Heart left ventricle (tissue), 16 donors: Measurements from ENCODE around the gene PIPOX. TPM values are rescaled to one million over a fixed set of nuclear protein-coding genes. Genes with fewer than 3 reads are reported as not detected.

Experiments
- ATAC-seq, 4 donors: fragments of 200-7000 bp; cut with Tn5 transposase; one replicate each; pipeline ENCODE4 v1.9.1; 2020 to 2022; ENCODE audit warnings: moderate library complexity in 4 of 4, mild to moderate bottlenecking in 3 of 4, moderate number of reproducible peaks in 1 of 4
- DNase-seq, 5 donors: peaks; one replicate each; pipeline ENCODE4 v3.0.0-alpha.2; 2020
- H3K27ac ChIP-seq, 12 donors: fragments of 200-600 bp; sonication (generic) in 4 of 12; one replicate each; pipeline versions ENCODE4 v1.5.0 to v1.8.0; 2016 to 2022; ENCODE audit warnings: mild to moderate bottlenecking in 2 of 12
- H3K27me3 ChIP-seq, 9 donors: fragments of 200-600 bp; sonication (generic) in 2 of 9; one replicate each; pipeline versions ENCODE4 v1.5.1 to v1.8.0; 2016 to 2022; ENCODE audit warnings: mild to moderate bottlenecking in 3 of 9
- H3K36me3 ChIP-seq, 9 donors: fragments of 200-600 bp; sonication (generic) in 2 of 9; one replicate each; pipeline versions ENCODE4 v1.5.0 to v1.8.0; 2018 to 2022; ENCODE audit warnings: mild to moderate bottlenecking in 2 of 9
- H3K4me1 ChIP-seq, 12 donors: fragments of 200-600 bp; sonication (generic) in 4 of 12; one replicate each; pipeline versions ENCODE4 v1.5.0 to v1.8.0; 2016 to 2022; ENCODE audit warnings: mild to moderate bottlenecking in 3 of 12
- H3K4me3 ChIP-seq, 12 donors: fragments of 200-600 bp; sonication (generic) in 4 of 12; one replicate each; pipeline versions ENCODE4 v1.5.0 to v1.8.0; 2017 to 2022; ENCODE audit warnings: mild to moderate bottlenecking in 9 of 12, moderate library complexity in 4 of 12
- H3K9me3 ChIP-seq, 12 donors: fragments of 200-600 bp; sonication (generic) in 4 of 12; one replicate each; pipeline versions ENCODE4 v1.5.0 to v1.8.0; 2016 to 2022; ENCODE audit warnings: mild to moderate bottlenecking in 1 of 12
- CTCF ChIP-seq, 12 donors: fragments of 200-600 bp; sonication (generic) in 4 of 12; IDR thresholded peaks; one replicate each; pipeline versions ENCODE4 v1.5.0 to v1.8.0; 2018 to 2022; ENCODE audit warnings: antibody characterized with exemption in 12 of 12, mild to moderate bottlenecking in 5 of 12
- POLR2A ChIP-seq, 2 donors: fragments of 450-650 bp; IDR thresholded peaks; one replicate each; pipeline ENCODE4 v1.6.1; 2017; ENCODE audit warnings: antibody characterized with exemption in 2 of 2, mild to moderate bottlenecking in 2 of 2, moderate library complexity in 2 of 2
- WGBS, 4 donors: extraction: QIAGEN DNeasy Blood & Tissue Kit in 2 of 4; methylation state at CpG; one replicate each; pipeline versions ENCODE4 v1.1.5 to v1.1.7; 2013 to 2018; 5-methylcytosine and 5-hydroxymethylcytosine counted together
- intact Hi-C, 10 donors: fragments of 100-400 bp; cut with DNase I; formaldehyde crosslinking; loops; one replicate each; pipeline versions ENCODE4 v1.11.1 to v1.14.2; 2022
- polyA plus RNA-seq, 2 donors: library from polyadenylated mRNA; stranded (reverse); fragments of 200-250 nt; gene quantifications; one replicate each; pipeline ENCODE4 v1.2.3, GENCODE V29; 2013
- total RNA-seq, 9 donors: library from RNA; depleted of rRNA in 2 of 9; stranded (reverse); fragments of >200 nt in 2 of 9; fragmentation: NEBNext Ultra II Directional in 3 of 9; extraction: Animal tissue kit (Norgen Biotek cat#: 25700) in 3 of 9; gene quantifications; one replicate each; pipeline versions ENCODE4 v1.1.0 to v1.2.4, GENCODE V29; 2016 to 2023
- donor health status: ischemic (EF 13 %, LVEDD 7.1; RV severe dilation, severe dysfunction).
- donor health status: healthy with polysubstance abuse.
- donor health status: DM: no; HTN: yes; CAD: no.
- donor health status: DM: no; HTN: no; CAD: no.
- donor health status: ischemic (EF 25% LVEDD 6.9; RV normal size, moderate dysfunction).
- donor health status: ischemic (EF 25% LVEDD 5.7; RV mildly dilated, moderate dysfunction).
- donor health status: healthy.
- donor health status: DM: yes; HTN: yes; CAD: no.
- donor health status: ischemic (EF 35%, LVEDD 5.7; RV mildly dilated, moderate dysfunction).
- donor health status: nonischemic (EF 11% LVEDD 7.7; RV severe dilation, severe dysfunction).
- donor health status: DM: yes; HTN: yes; CAD: no.
- donor health status: PGD.
- donor health status: ischemic (EF 29% LVEDD 5.4; RV normal size, mild dysfunction).
- donor health status: nonischemic (EF 23%, LVEDD 6.1; RV moderate dilation, normal function).

PIPOX gene
- total and polyA plus RNA-seq, 11 donors, result 0.11 to 5.2 (median 0.84) TPM; not detected in 1

DNA sequence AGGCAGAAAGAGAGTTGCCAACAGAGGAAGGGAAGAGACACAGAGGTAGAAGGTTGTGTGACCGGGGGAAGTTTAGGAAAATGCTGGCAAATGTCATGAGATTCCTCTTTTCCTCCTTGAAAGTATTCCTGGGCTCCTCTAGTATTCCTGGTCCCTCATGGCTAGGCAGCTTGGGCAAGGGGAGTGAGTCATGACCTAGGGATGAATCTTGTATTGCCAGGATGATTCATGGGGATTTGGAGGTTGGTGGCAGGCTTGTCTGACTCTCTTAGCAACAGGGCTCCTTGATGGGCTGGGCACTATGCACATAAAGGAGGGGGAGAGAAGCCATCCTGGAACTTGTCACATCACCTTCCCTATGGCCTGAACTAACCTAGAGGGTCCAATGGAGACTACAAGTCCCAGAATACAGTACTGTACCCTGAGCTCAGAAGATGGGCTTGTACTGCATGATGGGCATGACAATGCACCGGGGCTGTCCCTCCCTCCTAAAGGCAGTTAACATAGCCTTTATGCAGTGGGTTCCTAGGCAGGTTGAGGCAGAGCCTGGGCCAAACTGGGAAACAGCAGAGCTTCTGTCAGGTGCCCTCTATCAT is 35.0 kb upstream of the PIPOX start:
- TF ChIP-seq CTCF (IDR thresholded peaks at IDR 0.05), result no peak
- no peak for TF ChIP-seq POLR2A (IDR thresholded peaks at IDR 0.05)
- Histone ChIP-seq H3K9me3 (no peaks in the 10 kb centered on the region), H3K4me1 (peaks cover 0 to 13% (median 3%) of the 10 kb centered on the region in 12 donors), H3K4me3 (no peak overlapping the region), H3K27me3 (peaks cover 9 to 53% (median 35%) of the 10 kb centered on the region in 9 donors), H3K27ac (no peak overlapping the region), H3K36me3 (no peaks in the 10 kb centered on the region)
- ATAC-seq, result no peak
- DNase-seq, result no peak
- WGBS, 4 donors, result 51 to 73% (median 63%) methylated on average over 1 to 2 of the region's 2 CpGs
- intact Hi-C loops, result loop anchor here in 1 of 10 donors (5.0 kb wide), 1 partner anchor 59 kb away; no protein-coding TSS in a partner anchor

DNA sequence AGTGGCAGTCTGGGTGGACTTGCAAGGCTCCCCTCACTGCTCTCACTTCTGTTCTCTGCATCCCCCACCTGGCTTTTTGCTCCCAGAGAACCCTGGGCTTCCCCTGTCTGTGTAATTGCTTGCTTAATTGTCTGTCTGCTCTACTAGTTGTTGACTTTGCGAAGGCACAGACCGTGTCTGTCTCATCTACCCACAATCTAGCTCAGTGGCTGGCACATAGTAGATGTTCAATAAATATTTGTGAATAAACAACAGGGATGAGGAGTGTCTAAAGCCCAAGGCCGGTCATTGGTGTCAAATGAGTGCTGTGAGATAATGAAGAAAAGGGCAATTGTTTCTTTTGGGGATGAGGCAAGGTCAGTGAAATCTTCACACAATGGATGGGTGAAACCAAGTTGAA is 34.4 kb upstream of the PIPOX start:
- ATAC-seq (no peak), DNase-seq (no peak)
- TF ChIP-seq POLR2A (IDR thresholded peaks at IDR 0.05) (no peak), CTCF (IDR thresholded peaks at IDR 0.05) (no peak)
- no peak overlapping the region for H3K4me3 ChIP-seq
- intact Hi-C loops, result loop anchor here in 1 of 10 donors (5.0 kb wide), 1 partner anchor 59 kb away; no protein-coding TSS in a partner anchor
- WGBS, 4 donors, result 78 to 84% (median 82%) methylated on average over 3 of the region's 3 CpGs
- no peaks in the 10 kb centered on the region for H3K36me3 ChIP-seq
- no peaks in the 10 kb centered on the region for H3K9me3 ChIP-seq
- H3K27me3 ChIP-seq, result peaks cover 9 to 46% (median 31%) of the 10 kb centered on the region in 9 donors
- H3K4me1 ChIP-seq, result peaks cover 0 to 13% (median 3%) of the 10 kb centered on the region in 12 donors
- no peak overlapping the region for H3K27ac ChIP-seq

- DNase-seq (no peak), ATAC-seq (no peak)
- H3K27me3 ChIP-seq, result peaks cover 0 to 36% (median 17%) of the 10 kb centered on the region in 9 donors
- H3K36me3 ChIP-seq, result no peaks in the 10 kb centered on the region
- H3K9me3 ChIP-seq, result no peaks in the 10 kb centered on the region
- no peak overlapping the region for H3K27ac ChIP-seq
- peaks cover 0 to 12% (median 3%) of the 10 kb centered on the region in 12 donors for H3K4me1 ChIP-seq
- intact Hi-C loops, result no loop called here
- 43 to 48% (median 46%) methylated on average over 3 of the region's 3 CpGs for WGBS, 4 donors
- TF ChIP-seq CTCF (IDR thresholded peaks at IDR 0.05) (no peak), POLR2A (IDR thresholded peaks at IDR 0.05) (no peak)
- no peak overlapping the region for H3K4me3 ChIP-seq
Measured at GRCh38 chr17:29010129-29010528, 32.8 kb upstream of the PIPOX start.

DNA sequence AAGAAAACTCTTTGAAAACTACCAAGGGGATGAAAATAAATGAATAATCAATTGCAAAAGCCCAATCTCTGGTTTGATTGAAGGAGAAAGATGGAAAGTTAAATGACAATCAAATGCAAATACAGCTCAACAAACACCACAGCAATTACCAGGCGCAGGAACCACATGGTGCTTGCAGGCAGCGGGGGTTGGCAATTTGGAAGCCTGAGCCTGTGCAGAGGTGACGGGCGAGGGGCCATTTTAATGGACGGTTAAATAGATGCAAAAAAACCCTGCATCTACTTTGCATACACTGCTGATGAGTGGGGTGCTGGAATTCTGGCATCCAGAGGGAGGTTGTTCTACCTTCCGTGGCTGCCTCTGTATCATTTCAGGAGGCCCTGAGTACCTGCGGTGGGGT is 32.4 kb upstream of the PIPOX start:
- DNase-seq (no peak), ATAC-seq (no peak)
- WGBS, 4 donors, result 77 to 85% (median 82%) methylated on average over 7 of the region's 7 CpGs
- Histone ChIP-seq H3K4me1 (peaks cover 0 to 8% (median 3%) of the 10 kb centered on the region in 12 donors), H3K36me3 (no peaks in the 10 kb centered on the region), H3K4me3 (no peak overlapping the region), H3K27ac (no peak overlapping the region), H3K9me3 (no peaks in the 10 kb centered on the region), H3K27me3 (peaks cover 0 to 36% (median 14%) of the 10 kb centered on the region in 9 donors)
- intact Hi-C loops, result no loop called here
- TF ChIP-seq CTCF (IDR thresholded peaks at IDR 0.05) (no peak), POLR2A (IDR thresholded peaks at IDR 0.05) (no peak)
